Measurements from ENCODE around the gene RRP9.

The RRP9 gene

GRCh38 chr3:51987568-51987967 lies 45.9 kb upstream of the RRP9 start:
- H3K9me2 ChIP-seq (replicated peaks; ENCODE audit: insufficient read depth, low read length), result no peaks in the 10 kb centered on the region
- no peak for TF ChIP-seq EZH2 (optimal IDR thresholded peaks at IDR 0.05; ENCODE audit: low read depth, low read length)
- TF ChIP-seq EZH2phosphoT487 (IDR thresholded peaks at IDR 0.05; ENCODE audit: low read length), result no peak
- no peak for TF ChIP-seq CTCF (IDR thresholded peaks at IDR 0.05; ENCODE audit: low read length)
- peaks cover 33% of the 10 kb centered on the region for H3F3A ChIP-seq (ENCODE audit: insufficient read depth, low read length)
- no peak overlapping the region for H3K4me3 ChIP-seq (ENCODE audit: low read length)
- H3K4me1 ChIP-seq (ENCODE audit: low read length), result no peaks in the 10 kb centered on the region
- no peaks in the 10 kb centered on the region for H3K36me3 ChIP-seq (replicated peaks; ENCODE audit: insufficient read depth, low read length)
- no peak for DNase-seq
- H2AFZ ChIP-seq (ENCODE audit: low read length), result no peak overlapping the region
- H3K79me2 ChIP-seq (ENCODE audit: low read length), result peaks cover 3% of the 10 kb centered on the region; the same call in 1 of the 2 replicates
- H3K9me3 ChIP-seq (replicated peaks; ENCODE audit: insufficient read depth, low read length), result no peaks in the 10 kb centered on the region
- no peak overlapping the region for H3K27ac ChIP-seq (ENCODE audit: low read length)
- H3K9ac ChIP-seq (ENCODE audit: low read length), result no peak overlapping the region
- H3K4me2 ChIP-seq (ENCODE audit: low read depth, low read length), result no peak overlapping the region
- H4K20me1 ChIP-seq (ENCODE audit: insufficient read depth, low read length), result no peaks in the 10 kb centered on the region
- no peaks in the 10 kb centered on the region for H3K27me3 ChIP-seq (replicated peaks; ENCODE audit: insufficient read depth, low read length)

- H3F3A ChIP-seq (ENCODE audit: insufficient read depth, low read length), result peaks cover 29% of the 10 kb centered on the region
These were observed 44.6 kb upstream of the RRP9 start for GRCh38 chr3:51986010-51986947.

GRCh38 chr3:51985063-51985462 lies 43.4 kb upstream of the RRP9 start:
- Histone ChIP-seq H3K9me2 (replicated peaks; ENCODE audit: insufficient read depth, low read length) (no peaks in the 10 kb centered on the region), H3K9me3 (replicated peaks; ENCODE audit: insufficient read depth, low read length) (no peaks in the 10 kb centered on the region), H4K20me1 (ENCODE audit: insufficient read depth, low read length) (no peaks in the 10 kb centered on the region), H3K9ac (ENCODE audit: low read length) (no peak overlapping the region), H3K27ac (ENCODE audit: low read length) (no peak overlapping the region), H3K36me3 (replicated peaks; ENCODE audit: insufficient read depth, low read length) (no peaks in the 10 kb centered on the region), H3K79me2 (ENCODE audit: low read length) (peaks cover 8% of the 10 kb centered on the region), H3K4me2 (ENCODE audit: low read depth, low read length) (no peak overlapping the region), H3K4me3 (ENCODE audit: low read length) (no peak overlapping the region), H3K27me3 (replicated peaks; ENCODE audit: insufficient read depth, low read length) (no peaks in the 10 kb centered on the region), H2AFZ (ENCODE audit: low read length) (no peak overlapping the region), H3K4me1 (ENCODE audit: low read length) (no peaks in the 10 kb centered on the region), H3F3A (ENCODE audit: insufficient read depth, low read length) (peaks cover 29% of the 10 kb centered on the region)
- TF ChIP-seq EZH2phosphoT487 (IDR thresholded peaks at IDR 0.05; ENCODE audit: low read length) (no peak), EZH2 (optimal IDR thresholded peaks at IDR 0.05; ENCODE audit: low read depth, low read length) (no peak), CTCF (IDR thresholded peaks at IDR 0.05; ENCODE audit: low read length) (no peak)
- DNase-seq, result no peak

More at GRCh38 chr3:51986010-51986947, 44.6 kb upstream of the RRP9 start:
- no peak for DNase-seq
- H3K79me2 ChIP-seq (ENCODE audit: low read length), result peaks cover 1% of the 10 kb centered on the region
- H3K4me2 ChIP-seq (ENCODE audit: low read depth, low read length), result no peak overlapping the region
- H3K4me3 ChIP-seq (ENCODE audit: low read length), result no peak overlapping the region
- no peaks in the 10 kb centered on the region for H3K27me3 ChIP-seq (replicated peaks; ENCODE audit: insufficient read depth, low read length)
- no peaks in the 10 kb centered on the region for H3K4me1 ChIP-seq (ENCODE audit: low read length)
- H4K20me1 ChIP-seq (ENCODE audit: insufficient read depth, low read length), result no peaks in the 10 kb centered on the region
- H3K27ac ChIP-seq (ENCODE audit: low read length), result no peak overlapping the region
- no peaks in the 10 kb centered on the region for H3K9me2 ChIP-seq (replicated peaks; ENCODE audit: insufficient read depth, low read length)
- no peak overlapping the region for H3K9ac ChIP-seq (ENCODE audit: low read length)
- no peak for TF ChIP-seq EZH2phosphoT487 (IDR thresholded peaks at IDR 0.05; ENCODE audit: low read length)
- no peak for TF ChIP-seq CTCF (IDR thresholded peaks at IDR 0.05; ENCODE audit: low read length)
- TF ChIP-seq EZH2 (optimal IDR thresholded peaks at IDR 0.05; ENCODE audit: low read depth, low read length), result no peak
- no peaks in the 10 kb centered on the region for H3K9me3 ChIP-seq (replicated peaks; ENCODE audit: insufficient read depth, low read length)
- no peaks in the 10 kb centered on the region for H3K36me3 ChIP-seq (replicated peaks; ENCODE audit: insufficient read depth, low read length)
- no peak overlapping the region for H2AFZ ChIP-seq (ENCODE audit: low read length)

All from MM.1S (cell line).